Fibroblast of mammary gland (primary cell): ENCODE measurements around the gene MED12L.
"Not testable (repeated sequence)": the region's sequence is repeated elsewhere in the genome, so short reads cannot be mapped to it uniquely, and the experiment has no call there.

Experiments used
- DNase-seq: peaks from one replicate; pipeline ENCODE4 v3.0.0-alpha.2; 2010; ENCODE audit warnings: low read depth
- H3K4me3 ChIP-seq: 2 replicates; pipeline ENCODE4 v1.5.1; 2011; ENCODE audit warnings: low read depth, mild to moderate bottlenecking, low read length, moderate library complexity; ENCODE audit not compliant: control insufficient read depth
- CTCF ChIP-seq: conservative IDR thresholded peaks from 2 replicates; pipeline ENCODE4 v1.5.1; 2011; ENCODE audit warnings: low read depth, low read length, inconsistent platforms; ENCODE audit not compliant: control insufficient read depth, insufficient read depth

Gene MED12L

GRCh38 chr3:151156618-151157216 lies 71.3 kb downstream of the MED12L start:
- DNase-seq: peak; percentile 69
- TF ChIP-seq CTCF: peak; percentile 64
- no peak overlapping the region for H3K4me3 ChIP-seq

- H3K4me3 ChIP-seq: no peak overlapping the region
- TF ChIP-seq CTCF: no peak
- DNase-seq: no peak
Measured at GRCh38 chr3:151159806-151160205, 74.3 kb downstream of the MED12L start.

GRCh38 chr3:151165226-151165625 lies 79.8 kb downstream of the MED12L start:
- H3K4me3 ChIP-seq: no peak overlapping the region
- TF ChIP-seq CTCF: no peak
- DNase-seq: no peak

GRCh38 chr3:151166161-151166560 lies 80.7 kb downstream of the MED12L start:
- peak; percentile 21 for TF ChIP-seq CTCF
- no peak overlapping the region for H3K4me3 ChIP-seq
- DNase-seq: peak; percentile 9

GRCh38 chr3:151168269-151169094 lies 83.0 kb downstream of the MED12L start:
- no peak overlapping the region for H3K4me3 ChIP-seq
- peak; percentile 62 for DNase-seq
- peak; percentile 88 for TF ChIP-seq CTCF

GRCh38 chr3:151169262-151169947 lies 83.9 kb downstream of the MED12L start:
- TF ChIP-seq CTCF: no peak
- DNase-seq: no peak
- no peak overlapping the region for H3K4me3 ChIP-seq

GRCh38 chr3:151169948-151170679 lies 84.7 kb downstream of the MED12L start:
- H3K4me3 ChIP-seq, DNase-seq: not testable (repeated sequence)
